ENCODE data around the gene ARPC4.
"Not testable (repeated sequence)": the region's sequence is repeated elsewhere in the genome, so short reads cannot be mapped to it uniquely, and the experiment has no call there.

The ARPC4 gene

DNA sequence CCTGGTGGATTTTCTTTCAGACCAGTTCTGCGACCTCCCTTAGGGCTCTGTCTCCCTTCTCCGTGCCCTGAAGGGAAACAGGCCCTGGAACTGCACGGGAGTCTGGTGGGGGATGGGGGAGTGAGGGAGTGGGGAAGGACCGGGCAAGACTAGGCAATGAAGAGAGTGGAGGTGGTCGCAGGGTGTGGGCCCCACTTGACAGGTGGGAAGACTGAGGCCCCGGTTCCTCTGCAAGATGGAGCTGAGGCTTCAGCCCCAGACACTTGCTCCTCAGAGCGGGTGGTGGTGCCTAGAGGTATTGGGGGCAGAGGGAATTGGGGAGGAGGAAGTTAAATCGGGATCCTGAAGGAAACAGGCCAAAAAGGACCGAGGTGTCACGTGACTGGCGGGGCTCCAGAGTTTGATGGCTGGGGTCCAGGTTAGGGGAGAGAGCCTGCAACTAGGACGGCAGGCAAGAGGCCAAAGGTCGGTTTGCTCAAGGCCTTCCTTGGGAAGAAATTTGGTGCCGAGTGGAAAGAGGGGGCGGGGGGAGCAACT lies 22.5 kb upstream of the ARPC4 start:
- DNase-seq (ENCODE audit: low read depth in 2 of 2): no peak

DNA sequence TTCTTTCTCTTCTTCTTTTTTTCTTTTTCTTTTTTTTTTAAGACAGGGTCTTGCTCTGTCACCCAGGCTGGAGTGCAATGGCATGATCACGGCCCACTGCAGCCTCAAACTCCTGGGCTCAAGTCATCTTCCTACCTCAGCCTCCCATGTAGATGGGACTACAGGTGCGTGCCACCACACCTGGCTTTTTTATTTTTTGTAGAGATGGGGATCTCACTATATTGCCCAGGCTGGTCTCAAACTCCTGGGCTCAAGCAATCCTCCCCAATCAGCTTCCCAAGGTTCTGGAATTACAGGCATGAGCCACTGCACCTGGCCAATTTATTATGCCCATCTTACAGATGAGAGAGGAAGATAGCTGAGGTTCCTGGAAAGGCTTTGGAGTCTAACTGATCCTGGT lies 21.9 kb upstream of the ARPC4 start:
- not testable (repeated sequence) for DNase-seq (ENCODE audit: low read depth in 2 of 2)

- DNase-seq (ENCODE audit: low read depth in 2 of 2): no peak
Observed at GRCh38 chr3:9776896-9777693, 15.8 kb upstream of the ARPC4 start.

DNA sequence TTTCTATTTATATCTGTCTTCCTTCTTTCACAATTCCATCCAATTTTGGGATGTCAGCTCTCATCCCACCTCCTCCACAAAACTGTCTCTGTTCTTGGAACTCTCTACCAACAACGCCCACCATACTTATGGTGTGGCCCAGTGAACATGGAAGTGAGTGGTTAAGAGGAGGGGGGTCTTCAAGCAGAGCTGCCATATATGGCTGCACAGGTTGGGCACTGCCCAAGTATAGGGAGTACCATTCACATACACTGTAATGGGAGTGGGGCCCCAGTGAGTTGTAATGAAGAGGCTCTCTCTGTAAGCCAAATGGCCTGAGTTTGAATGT lies 15.2 kb upstream of the ARPC4 start:
- DNase-seq (ENCODE audit: low read depth in 2 of 2): no peak

DNA sequence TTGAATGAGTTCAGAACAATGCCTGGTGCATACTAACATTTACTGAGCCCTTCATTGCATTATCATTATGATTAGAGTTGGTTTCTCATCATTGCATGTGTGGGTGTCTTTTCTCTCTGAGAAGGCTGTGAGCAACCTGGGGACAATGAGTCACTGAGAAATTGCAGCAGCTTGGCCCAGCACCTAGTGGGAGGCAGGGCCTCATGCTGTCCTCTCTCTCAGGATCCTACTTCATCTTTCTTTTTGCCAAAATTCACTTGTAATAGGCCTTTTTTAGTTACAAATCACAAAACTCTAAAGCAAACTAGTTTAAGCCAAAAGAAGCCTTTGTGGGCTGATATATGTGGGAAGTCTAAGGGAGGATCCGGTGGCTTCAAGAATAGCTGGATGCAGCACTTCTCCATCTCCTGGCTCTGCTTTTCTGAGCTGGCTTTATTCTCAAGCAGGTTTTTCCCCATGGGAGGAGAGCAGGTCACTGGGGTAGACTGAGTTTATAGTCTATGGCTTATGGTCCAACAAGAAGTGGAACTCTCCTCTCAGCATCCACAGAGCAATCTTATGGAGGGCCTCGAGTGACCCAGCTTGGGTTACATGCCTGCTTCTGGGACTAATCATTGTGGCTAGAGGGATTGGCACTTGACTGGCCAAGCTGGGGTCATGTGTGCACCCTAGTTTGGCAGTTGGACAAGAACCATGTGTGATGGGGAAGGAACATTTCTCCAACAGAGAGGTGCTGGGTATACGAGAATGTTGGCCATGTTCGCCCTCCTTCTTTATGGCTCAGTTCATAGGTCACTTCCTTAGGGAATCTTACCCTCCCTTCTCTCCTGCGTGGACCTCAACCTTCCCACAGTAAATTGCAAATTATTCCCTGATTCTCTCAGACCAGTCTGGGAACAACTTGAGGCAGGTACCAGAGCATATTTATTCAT lies 14.5 kb upstream of the ARPC4 start:
- DNase-seq (ENCODE audit: low read depth in 2 of 2): peak in 1 of 2 donors; percentile 36

GRCh38 chr3:9779075-9779593 lies 13.7 kb upstream of the ARPC4 start:
- no peak for DNase-seq (ENCODE audit: low read depth in 2 of 2)

- DNase-seq (ENCODE audit: low read depth in 2 of 2): no peak
Observed at GRCh38 chr3:9779721-9780457, 13.0 kb upstream of the ARPC4 start.

DNA sequence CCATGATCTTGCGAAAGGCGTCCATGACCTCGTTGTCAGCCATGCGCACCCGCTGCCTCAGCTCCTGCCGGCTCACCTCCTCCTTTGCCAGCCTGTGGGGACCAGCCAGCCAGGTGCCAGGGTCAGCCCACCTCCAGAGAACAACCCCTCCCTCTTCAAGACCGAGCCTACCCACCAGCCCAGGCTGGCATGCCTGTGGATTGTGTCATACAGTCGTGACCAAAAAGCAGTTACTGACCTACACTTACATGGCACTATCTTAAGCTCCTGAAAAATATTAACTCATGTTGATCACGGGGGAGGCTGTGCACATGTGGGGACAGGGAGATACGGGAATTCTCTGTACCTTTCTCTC lies 12.4 kb upstream of the ARPC4 start:
- no peak for DNase-seq (ENCODE audit: low read depth in 2 of 2)

DNA sequence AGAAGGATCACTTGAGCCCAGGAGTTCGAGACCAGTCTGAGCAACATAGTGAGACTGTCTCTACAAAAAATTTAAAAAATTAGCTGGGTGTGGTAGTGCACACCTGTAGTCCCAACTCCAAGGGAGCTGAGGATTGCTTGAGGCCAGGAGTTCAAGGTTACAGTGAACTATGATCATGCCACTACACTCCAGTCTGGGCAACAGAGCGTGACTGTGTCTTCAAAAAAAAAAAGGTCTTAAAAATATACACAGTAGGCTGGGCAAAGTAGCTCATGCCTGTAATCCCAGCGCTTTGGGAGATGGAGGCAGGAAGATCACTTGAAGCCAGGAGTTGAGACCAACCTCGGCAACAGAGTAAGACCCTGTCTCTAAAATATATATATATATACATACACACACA lies 12.0 kb upstream of the ARPC4 start:
- DNase-seq (ENCODE audit: low read depth in 2 of 2): no peak

- no peak for DNase-seq (ENCODE audit: low read depth in 2 of 2)
Observed at GRCh38 chr3:9781551-9781950, 11.3 kb upstream of the ARPC4 start.

- DNase-seq (ENCODE audit: low read depth in 2 of 2): no peak
Observed at GRCh38 chr3:9781978-9782603, 10.8 kb upstream of the ARPC4 start.

DNA sequence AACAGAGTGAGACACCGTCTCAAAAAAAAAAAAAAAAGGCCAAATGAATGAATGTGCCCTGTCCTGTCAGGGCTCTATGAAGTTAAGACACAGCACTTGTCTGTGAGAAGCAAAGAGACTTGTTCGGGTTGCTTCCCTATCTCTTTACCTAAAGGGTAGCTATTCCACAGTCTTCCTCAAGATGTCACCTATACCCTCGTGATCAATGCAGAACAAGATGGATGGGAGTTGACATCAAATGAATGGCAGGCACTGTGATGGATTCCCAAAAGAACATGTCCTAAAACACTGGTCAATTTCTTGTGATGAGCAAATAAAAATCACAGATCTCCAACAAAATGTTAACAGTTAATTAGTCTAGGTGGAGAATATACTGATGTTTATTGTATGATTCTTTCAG lies 10.1 kb upstream of the ARPC4 start:
- DNase-seq (ENCODE audit: low read depth in 2 of 2): no peak

GRCh38 chr3:9783954-9784353 lies 8.9 kb upstream of the ARPC4 start:
- DNase-seq (ENCODE audit: low read depth in 2 of 2): no peak

- DNase-seq (ENCODE audit: low read depth in 2 of 2): no peak
Observed at GRCh38 chr3:9784965-9785364, 7.9 kb upstream of the ARPC4 start.

GRCh38 chr3:9785602-9786001 lies 7.3 kb upstream of the ARPC4 start:
- no peak for DNase-seq (ENCODE audit: low read depth in 2 of 2)

DNA sequence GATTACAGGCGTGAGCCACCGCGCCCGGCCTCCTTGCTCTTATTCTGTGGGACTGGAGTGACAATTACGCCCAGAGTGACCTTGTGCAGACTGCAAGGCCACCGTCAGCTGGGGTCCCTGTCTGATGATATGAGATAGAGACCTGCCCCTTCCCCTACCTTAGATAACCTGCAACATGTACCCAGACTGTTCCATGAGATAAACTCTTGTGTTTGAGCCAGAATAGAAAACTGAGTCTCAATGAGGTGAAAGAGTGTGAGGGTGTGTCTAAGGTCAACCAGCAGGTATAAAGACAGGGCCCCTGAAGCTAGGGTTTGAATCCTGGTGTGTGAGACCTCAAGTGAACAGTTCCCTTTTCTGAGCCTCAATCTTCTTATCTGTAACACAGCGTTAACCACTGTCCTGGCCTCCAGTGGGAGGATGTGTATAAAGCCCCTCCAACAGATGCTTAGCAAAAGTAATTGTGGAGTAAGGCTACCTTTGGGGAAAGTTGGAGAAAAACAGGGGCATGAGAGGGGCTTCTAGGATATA lies 6.6 kb upstream of the ARPC4 start:
- no peak for DNase-seq (ENCODE audit: low read depth in 2 of 2)

- no peak for DNase-seq (ENCODE audit: low read depth in 2 of 2)
Observed at GRCh38 chr3:9786825-9787669, 5.8 kb upstream of the ARPC4 start.

DNA sequence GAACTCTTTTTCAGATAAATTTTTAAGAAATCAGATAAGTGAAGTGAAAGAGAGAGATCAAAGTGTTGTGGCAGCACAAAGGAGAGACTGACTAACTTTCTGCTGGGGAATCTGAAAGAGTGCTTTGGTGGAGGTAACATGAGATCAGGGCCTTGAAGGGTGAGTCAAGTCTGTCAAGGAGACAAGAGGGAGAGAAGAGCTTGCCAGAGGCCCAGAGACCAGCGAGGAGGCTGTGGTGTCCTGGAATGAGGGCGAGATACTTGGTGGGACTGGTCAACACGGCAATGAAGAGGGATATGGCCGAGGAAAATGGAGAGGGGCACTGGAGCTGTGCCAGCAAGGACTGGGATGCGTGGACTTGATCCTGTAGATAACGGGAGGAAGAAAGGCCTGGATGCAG lies 5.2 kb upstream of the ARPC4 start:
- DNase-seq (ENCODE audit: low read depth in 2 of 2): no peak

DNA sequence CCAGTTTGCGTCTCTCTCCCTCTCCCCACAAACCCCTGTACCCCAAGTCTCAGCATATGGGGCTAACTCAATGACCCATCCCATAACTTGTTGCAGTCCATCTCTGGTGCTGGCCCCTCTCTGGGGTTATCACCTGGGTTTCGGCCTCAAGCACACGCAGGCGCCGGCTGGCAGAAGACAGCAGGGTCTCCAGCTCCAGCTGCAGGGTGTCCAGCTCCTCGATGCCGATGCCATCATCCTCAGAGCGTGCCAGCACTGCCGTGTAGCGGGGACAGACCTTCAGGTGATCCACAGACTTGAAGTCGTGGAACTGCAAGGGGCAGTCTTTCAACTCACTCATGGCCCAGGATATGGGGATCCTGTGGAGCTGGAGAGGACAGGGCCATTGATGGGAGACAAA lies 1.8 kb upstream of the ARPC4 start:
- DNase-seq (ENCODE audit: low read depth in 2 of 2): no peak

GRCh38 chr3:9791790-9792404 lies 985 bp upstream of the ARPC4 start:
- no peak for DNase-seq (ENCODE audit: low read depth in 2 of 2)
